ENCODE data around the gene LTBP1. TPM values are rescaled to one million over a fixed set of nuclear protein-coding genes. Genes with fewer than 3 reads are reported as not detected.

The LTBP1 gene
- total RNA-seq, 1 experiment from 2014 or later: 13.9 TPM

- intact Hi-C loops (cut with micrococcal nuclease; ENCODE audit: unreplicated experiment): no loop called here
- Mint-ChIP-seq H3K4me3 (ENCODE audit: low read depth, unreplicated experiment) (no peak overlapping the region), H3K36me3 (ENCODE audit: insufficient read depth, unreplicated experiment) (no peaks in the 10 kb centered on the region), H3K4me1 (ENCODE audit: low read depth, unreplicated experiment) (no peaks in the 10 kb centered on the region), H3K27me3 (ENCODE audit: unreplicated experiment) (no peaks in the 10 kb centered on the region), H3K9me3 (ENCODE audit: low read depth, unreplicated experiment) (no peaks in the 10 kb centered on the region), H3K27ac (ENCODE audit: unreplicated experiment) (no peak overlapping the region)
- CTCF ChIA-PET: no interaction called here
- DNase-seq: no peak
- no TSS peak for BruUV-seq (replicated peaks)
- no peak for TF ChIP-seq CTCF (IDR thresholded peaks at IDR 0.05; ENCODE audit: unreplicated experiment)
Measured at GRCh38 chr2:33448220-33448899, 501.6 kb downstream of the LTBP1 start.

Small RNA genes within 50 kb of the gene (microRNA-seq; reads per million reads assigned to microRNA genes)
- gene MIR4430: not detected

Data from Calu3 (cell line).